Lower leg skin (tissue), 4 donors: Measurements from ENCODE around the gene CNNM2. TPM values are rescaled to one million over a fixed set of nuclear protein-coding genes. Genes with fewer than 3 reads are reported as not detected.

Source experiments
- DNase-seq, 2 donors: peaks; one replicate each; pipeline ENCODE4 v3.0.0-alpha.2; 2019; ENCODE audit warnings: low spot score in 2 of 2
- H3K4me3 ChIP-seq: fragments of 200-600 bp; sonication (generic); 2 replicates; pipeline ENCODE4 v1.5.1; 2017; ENCODE audit warnings: mild to moderate bottlenecking, low read depth; ENCODE audit not compliant: poor library complexity, severe bottlenecking
- POLR2A ChIP-seq, 2 donors: fragments of 450-650 bp; IDR thresholded peaks; one replicate each; pipeline ENCODE4 v1.6.1; 2016 to 2017; ENCODE audit warnings: antibody characterized with exemption in 2 of 2, mild to moderate bottlenecking in 1 of 2, moderate library complexity in 1 of 2
- WGBS, 2 donors: methylation state at CpG; one replicate each; pipeline ENCODE4 v1.1.5; 2018; 5-methylcytosine and 5-hydroxymethylcytosine counted together
- intact Hi-C: fragments of 100-400 bp; cut with DNase I; formaldehyde crosslinking; loops from one replicate; pipeline ENCODE4 v1.15.0; 2023; ENCODE audit warnings: low total_unique reads
- total RNA-seq, 4 donors: library from RNA; depleted of rRNA; stranded (reverse); fragments of >200 nt; gene quantifications; one replicate each; pipeline ENCODE4 v1.1.0, GENCODE V29; 2016
- TF ChIP-seq, protein P1 (sequence below), 3 donors: fragments of 450-650 bp; IDR thresholded peaks; one replicate each; pipeline ENCODE4 v1.5.1; 2016; ENCODE audit warnings: antibody characterized with exemption in 3 of 3, mild to moderate bottlenecking in 3 of 3, moderate library complexity in 2 of 3

CNNM2 gene
- total RNA-seq = 10 to 100 TPM in 3 of 4 donors, 1 to 10 TPM in 1; 9.6 to 21.9 (median 14.5) TPM

DNA sequence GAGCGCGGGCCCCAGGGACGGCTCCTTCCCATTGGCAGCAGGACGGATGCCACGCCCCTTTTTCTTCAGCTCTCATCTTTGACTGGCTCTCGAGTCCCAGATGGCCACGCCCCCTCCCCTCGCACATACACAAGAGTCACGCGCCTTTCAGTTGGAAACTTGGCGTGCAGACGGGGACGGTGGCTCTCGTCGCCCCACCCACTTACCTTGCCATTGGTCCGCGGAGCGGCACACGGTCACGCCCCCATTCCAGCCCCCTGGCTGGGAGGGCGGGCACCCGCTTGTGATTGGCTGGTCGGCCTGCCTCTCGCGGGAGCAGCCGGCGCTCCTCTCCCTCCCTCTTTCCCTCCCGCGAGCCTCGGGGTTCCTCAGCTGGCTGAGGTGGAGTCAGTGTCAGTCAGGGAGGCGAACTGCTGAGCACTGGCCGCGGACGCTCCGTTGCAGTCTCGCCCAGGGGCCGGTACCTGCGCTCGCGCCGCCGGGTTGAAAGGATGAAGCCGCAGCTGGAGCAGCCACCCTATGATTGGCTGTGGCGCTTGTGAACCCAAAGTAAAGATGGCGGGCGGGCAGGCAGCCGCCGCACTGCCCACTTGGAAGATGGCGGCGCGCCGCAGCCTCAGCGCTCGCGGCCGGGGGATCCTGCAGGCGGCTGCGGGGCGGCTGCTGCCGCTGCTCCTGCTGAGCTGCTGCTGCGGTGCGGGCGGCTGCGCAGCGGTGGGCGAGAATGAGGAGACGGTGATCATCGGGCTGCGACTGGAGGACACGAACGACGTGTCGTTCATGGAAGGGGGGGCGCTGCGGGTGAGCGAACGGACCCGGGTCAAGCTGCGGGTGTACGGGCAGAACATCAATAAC, at the start of gene CNNM2:
CNNM2 (plus strand) TSS at position 333 of the 855 bp plus-strand sequence; CDS start at position 520, 187 bp downstream.
- peak; percentile 100 for DNase-seq
- no peak for TF ChIP-seq POLR2A (IDR thresholded peaks at IDR 0.05)
- TF ChIP-seq, protein P1, sequence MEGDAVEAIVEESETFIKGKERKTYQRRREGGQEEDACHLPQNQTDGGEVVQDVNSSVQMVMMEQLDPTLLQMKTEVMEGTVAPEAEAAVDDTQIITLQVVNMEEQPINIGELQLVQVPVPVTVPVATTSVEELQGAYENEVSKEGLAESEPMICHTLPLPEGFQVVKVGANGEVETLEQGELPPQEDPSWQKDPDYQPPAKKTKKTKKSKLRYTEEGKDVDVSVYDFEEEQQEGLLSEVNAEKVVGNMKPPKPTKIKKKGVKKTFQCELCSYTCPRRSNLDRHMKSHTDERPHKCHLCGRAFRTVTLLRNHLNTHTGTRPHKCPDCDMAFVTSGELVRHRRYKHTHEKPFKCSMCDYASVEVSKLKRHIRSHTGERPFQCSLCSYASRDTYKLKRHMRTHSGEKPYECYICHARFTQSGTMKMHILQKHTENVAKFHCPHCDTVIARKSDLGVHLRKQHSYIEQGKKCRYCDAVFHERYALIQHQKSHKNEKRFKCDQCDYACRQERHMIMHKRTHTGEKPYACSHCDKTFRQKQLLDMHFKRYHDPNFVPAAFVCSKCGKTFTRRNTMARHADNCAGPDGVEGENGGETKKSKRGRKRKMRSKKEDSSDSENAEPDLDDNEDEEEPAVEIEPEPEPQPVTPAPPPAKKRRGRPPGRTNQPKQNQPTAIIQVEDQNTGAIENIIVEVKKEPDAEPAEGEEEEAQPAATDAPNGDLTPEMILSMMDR (IDR thresholded peaks at IDR 0.05) = no peak
- WGBS, 2 donors = 0 to 1% methylated on average over 35 to 68 of the region's 80 CpGs
- peak within 1 kb of the TSS; percentile 80 for H3K4me3 ChIP-seq
- intact Hi-C loops = loop anchor here (5.0 kb wide), 2 partner anchors 149 to 329 kb away; partner anchors contain the start of gene RPEL1

DNA sequence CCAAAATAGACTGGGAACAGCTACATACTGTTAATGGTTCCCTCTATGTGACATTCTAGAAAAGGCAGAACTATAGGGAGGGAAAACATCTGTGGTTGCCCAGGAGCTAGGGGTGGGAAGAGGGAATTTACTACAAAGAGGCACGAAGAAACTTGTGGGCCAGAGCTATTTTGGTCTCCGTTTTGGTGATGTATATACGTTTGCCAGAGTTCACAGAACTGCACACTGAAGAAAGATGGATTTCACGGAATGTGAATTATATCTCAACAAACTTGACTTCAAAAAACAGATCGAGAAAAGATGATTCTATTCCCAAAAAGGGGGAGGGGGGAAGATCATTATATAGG, 49.2 kb upstream of the CNNM2 start:
- intact Hi-C loops = no loop called here
- WGBS, 2 donors = 14 to 22% methylated on average over 5 of the region's 5 CpGs

DNA sequence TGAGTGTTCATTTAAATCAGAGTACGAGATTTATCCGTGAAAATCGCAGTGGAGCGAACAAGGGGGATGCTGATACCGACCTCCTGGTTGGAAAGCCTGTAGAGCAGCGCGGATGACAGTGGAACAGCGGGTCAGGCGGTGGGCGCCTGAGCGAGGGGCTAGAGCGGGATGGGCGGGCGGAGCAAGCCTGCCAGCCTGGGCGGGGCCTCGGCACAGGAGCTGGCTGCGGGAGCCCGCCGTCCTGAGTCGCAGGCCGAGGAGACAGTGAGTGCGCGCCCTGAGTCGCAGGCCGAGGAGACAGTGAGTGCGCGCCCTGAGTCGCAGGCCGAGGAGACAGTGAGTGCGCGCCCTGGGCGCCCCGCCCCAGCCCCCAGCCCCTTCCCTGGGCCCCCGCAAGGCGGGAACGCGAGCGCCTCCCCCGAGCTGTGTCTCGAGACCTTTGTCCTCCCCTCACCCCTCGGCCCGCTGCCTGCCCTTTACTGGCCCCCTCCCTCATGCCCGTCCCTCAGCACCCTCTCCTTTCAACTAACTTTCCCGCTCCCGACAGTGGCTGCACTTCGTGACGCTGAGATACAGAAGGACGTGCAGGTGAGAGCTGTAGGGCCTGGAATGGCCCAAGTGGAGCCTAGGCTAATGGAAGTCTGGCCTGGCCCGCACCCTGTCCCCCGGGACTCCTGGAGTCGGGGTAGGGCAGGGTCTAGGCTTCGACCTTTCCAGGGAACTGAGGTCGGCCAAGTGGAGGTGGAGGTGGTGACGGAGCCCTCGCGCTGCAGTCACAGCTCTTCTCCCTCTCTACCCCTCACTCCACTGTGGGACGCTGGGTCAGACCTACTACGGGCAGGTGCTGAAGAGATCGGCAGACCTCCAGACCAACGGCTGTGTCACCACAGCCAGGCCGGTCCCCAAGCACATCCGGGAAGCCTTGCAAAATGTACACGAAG, 48.6 kb upstream of the CNNM2 start, which contains the start of gene AS3MT:
AS3MT (plus strand) TSS at position 213 of the 941 bp plus-strand sequence; CDS start at position 336, 123 bp downstream.
- TF ChIP-seq POLR2A (IDR thresholded peaks at IDR 0.05) = no peak
- TF ChIP-seq, protein P1 (IDR thresholded peaks at IDR 0.05) = no peak
- 7 to 8% methylated on average over 42 to 49 of the region's 63 CpGs for WGBS, 2 donors
- no peak for DNase-seq
- intact Hi-C loops = no loop called here
- H3K4me3 ChIP-seq = peak within 1 kb of the TSS; percentile 26

More for the DNA sequence above, 49.2 kb upstream of the CNNM2 start:
- no peak for TF ChIP-seq POLR2A (IDR thresholded peaks at IDR 0.05)
- TF ChIP-seq, protein P1 (IDR thresholded peaks at IDR 0.05) = no peak
- no peak overlapping the region for H3K4me3 ChIP-seq
- DNase-seq = no peak

DNA sequence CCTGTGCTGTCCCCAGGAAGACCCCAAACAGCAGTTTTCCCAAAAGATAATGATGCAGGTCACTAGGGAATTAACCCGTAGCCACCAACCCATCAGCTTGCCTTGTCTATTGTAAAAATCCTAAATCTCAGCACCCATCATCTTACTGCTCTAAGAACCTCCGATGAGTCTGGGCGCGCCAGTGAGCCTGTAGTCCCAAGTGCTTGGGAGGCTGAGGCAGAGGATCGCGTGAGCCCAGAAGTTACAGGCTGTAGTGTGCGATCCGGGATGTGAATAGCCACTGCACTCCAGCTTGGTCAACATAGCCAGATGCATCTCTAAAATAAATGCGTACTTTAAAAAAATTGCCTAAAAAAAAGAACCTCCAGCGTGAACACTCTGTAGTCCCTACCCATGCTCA, 47.9 kb upstream of the CNNM2 start:
- no peak overlapping the region for H3K4me3 ChIP-seq
- 87 to 89% methylated on average over 10 of the region's 10 CpGs for WGBS, 2 donors
- DNase-seq = no peak
- TF ChIP-seq, protein P1 (IDR thresholded peaks at IDR 0.05) = no peak
- no peak for TF ChIP-seq POLR2A (IDR thresholded peaks at IDR 0.05)
- intact Hi-C loops = no loop called here

DNA sequence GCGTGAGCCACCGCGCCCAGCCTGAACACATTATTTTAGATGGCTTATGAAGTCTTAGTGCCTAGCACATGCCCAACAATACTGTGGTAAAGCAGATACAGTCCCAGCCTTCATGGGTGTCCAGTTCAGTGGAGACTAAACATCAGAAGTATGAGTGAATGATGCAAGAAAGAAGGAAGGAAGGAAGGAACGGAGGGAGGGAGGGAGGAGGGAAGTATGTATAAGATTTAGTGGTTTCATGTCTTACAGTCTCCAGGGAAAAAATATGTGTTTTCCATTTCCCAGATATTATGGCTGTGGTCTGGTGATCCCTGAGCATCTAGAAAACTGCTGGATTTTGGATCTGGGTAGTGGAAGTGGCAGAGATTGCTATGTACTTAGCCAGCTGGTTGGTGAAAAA, 45.9 kb upstream of the CNNM2 start:
- no peak for TF ChIP-seq POLR2A (IDR thresholded peaks at IDR 0.05)
- TF ChIP-seq, protein P1 (IDR thresholded peaks at IDR 0.05) = no peak
- H3K4me3 ChIP-seq = no peak overlapping the region
- WGBS, 2 donors = 92 to 95% methylated on average over 4 of the region's 4 CpGs
- intact Hi-C loops = no loop called here
- DNase-seq = no peak
